SU-DHL-6 (cell line): ENCODE results near the gene FLACC1.

Experiments used
- CTCF ChIP-seq: fragments of 200-600 bp; sonication (generic); IDR thresholded peaks from one replicate; pipeline ENCODE4 v1.5.1; 2017; ENCODE audit warnings: antibody characterized with exemption, mild to moderate bottlenecking, low read length, moderate library complexity; ENCODE audit not compliant: insufficient read depth, poor library complexity, severe bottlenecking
- EZH2phosphoT487 ChIP-seq: fragments of 200-600 bp; sonication (generic), shearing (Covaris generic); conservative IDR thresholded peaks from 2 replicates; pipeline ENCODE4 v1.6.1; 2018; ENCODE audit warnings: mild to moderate bottlenecking, antibody characterized with exemption, low read length, moderate library complexity, mixed read lengths

- TF ChIP-seq CTCF: no peak
- TF ChIP-seq EZH2phosphoT487: no peak
Observed at GRCh38 chr2:201378496-201379397, 21.6 kb upstream of the FLACC1 start.
